Stimulated activated CD4-positive, alpha-beta T cell treated with anti-CD3 and anti-CD28 coated beads, TNF-alpha, amount 100 ng/mL, for 48 hours (primary cell): ENCODE data around the gene ANKRD31.
"Not testable (repeated sequence)": the region's sequence is repeated elsewhere in the genome, so short reads cannot be mapped to it uniquely, and the experiment has no call there.

Source experiments
- DNase-seq, 3 donors: peaks; one replicate each; pipeline ENCODE4 v3.0.0-alpha.2; 2020; ENCODE audit warnings: low read depth in 3 of 3

Gene ANKRD31

DNA sequence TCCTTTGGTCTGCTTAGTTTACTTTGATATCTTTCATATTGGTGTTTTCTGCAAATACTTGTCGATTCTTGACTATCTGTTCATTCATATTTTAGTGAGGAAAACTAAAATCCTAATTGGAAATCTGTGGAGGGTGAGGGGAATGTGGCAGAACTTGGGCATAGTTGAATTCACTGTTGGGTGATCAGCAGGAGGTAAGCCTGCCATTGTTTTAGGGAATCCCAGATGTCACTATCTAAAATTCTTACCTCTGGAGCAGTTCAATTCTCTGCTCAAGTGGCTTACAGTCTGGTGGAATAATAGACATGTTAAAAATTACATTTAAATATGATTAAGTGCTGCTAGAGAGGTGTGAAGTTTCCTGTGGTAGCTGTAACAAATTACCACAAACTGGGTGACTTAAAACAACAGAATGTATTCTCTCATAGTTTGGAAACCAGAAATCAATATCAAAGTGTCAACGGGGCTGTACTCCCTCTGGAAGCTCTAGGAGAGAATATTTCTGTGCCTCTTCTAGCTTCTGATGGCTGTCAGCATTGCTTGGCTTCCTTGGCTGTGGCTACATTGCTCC lies 94.0 kb downstream of the ANKRD31 start:
- DNase-seq = no peak

DNA sequence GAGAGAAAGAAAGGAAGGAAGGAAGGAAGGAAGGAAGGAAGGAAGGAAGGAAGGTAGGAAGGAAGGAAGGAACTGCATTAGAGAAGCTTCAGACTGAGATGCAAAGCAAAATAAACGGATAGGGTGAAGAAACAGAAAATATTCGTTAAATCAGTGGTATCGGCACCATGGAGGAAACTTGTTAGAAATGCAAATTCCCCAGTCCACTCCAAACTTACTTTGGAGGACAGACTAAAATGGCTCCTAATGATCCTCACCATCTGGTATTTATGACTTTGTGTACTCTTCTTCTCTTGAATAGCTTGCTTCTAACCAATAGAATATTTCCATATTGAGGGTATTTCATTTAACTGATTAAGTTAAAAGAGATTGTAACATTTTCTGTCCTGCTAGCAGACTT lies 96.4 kb downstream of the ANKRD31 start:
- no peak for DNase-seq

DNA sequence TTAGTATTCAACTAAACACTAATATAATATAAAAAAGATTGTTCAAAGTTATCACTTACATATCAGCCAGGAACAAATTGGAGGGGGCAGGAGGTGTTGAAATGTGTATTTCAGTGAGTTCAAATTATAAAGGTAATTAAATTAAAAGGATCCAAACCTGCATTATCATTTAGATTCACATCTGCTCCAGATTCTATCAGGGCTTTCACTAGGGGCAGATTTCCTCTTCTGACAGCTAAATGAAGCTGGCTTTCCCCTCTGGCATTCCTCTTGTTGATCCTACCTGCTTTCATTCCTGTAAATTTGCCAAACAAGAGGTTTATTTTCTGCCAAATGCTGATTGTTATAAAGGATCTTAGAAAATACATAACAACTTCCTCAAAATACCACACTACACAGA lies 98.0 kb downstream of the ANKRD31 start:
- no peak for DNase-seq

DNA sequence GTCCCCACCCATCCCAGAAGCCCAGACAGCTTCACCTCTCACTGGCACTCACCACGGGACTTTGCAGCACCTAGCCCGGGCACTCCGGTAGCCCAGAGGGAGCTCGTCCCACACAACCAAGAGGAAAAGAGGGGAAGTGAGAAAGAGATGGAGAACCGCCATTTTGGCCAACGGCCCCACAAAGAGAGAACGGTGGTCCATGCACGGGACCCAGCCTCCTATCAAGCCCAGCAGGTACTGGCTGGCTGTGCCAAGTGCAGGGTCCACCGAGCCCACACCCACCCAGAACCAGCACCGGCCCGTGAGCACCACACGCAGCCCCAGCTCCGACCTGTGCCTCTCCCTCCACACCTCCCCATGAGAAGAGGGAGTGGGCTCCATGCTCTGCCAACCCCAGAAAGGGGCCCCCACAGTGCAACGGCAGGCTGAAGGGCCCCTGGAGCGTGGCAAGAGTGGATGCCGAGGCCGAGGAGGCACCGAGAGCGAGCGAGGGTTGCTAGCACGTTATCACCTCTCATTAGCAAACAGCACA lies 105.8 kb downstream of the ANKRD31 start:
- DNase-seq = no peak

DNA sequence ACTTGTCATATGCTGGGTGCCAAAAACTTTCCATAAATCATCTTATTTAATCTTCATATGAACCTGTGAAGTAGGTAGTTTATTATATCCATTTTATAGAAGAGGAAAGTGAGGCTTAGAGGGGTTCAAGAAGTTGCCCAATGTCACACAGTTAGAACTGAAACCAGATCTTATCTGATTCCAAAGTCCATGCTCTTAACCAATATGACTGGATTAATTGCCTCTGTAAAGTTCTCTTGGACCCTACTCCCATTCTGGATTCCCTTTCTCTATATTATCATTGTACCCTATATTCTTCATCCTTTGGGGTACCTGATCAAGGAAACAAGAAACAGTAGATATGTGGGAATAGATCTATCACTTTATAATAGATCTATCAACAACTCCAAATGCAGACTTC lies 119.8 kb downstream of the ANKRD31 start:
- DNase-seq = no peak

DNA sequence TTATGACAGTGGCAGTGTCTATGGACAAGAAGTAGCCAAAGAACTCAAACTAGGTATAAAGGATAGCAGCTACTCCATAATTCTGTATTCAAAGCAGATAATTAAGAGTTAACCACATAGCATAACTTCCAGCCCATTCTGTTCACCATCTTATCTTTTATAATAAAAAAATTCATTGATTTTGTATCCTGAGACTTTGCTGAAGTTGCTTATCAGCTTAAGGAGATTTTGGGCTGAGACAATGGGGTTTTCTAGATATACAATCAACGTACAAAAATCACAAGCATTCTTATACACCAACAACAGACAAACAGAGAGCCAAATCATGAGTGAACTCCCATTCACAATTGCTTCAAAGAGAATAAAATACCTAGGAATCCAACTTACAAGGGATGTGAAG lies 122.4 kb downstream of the ANKRD31 start:
- not testable (repeated sequence) for DNase-seq

DNA sequence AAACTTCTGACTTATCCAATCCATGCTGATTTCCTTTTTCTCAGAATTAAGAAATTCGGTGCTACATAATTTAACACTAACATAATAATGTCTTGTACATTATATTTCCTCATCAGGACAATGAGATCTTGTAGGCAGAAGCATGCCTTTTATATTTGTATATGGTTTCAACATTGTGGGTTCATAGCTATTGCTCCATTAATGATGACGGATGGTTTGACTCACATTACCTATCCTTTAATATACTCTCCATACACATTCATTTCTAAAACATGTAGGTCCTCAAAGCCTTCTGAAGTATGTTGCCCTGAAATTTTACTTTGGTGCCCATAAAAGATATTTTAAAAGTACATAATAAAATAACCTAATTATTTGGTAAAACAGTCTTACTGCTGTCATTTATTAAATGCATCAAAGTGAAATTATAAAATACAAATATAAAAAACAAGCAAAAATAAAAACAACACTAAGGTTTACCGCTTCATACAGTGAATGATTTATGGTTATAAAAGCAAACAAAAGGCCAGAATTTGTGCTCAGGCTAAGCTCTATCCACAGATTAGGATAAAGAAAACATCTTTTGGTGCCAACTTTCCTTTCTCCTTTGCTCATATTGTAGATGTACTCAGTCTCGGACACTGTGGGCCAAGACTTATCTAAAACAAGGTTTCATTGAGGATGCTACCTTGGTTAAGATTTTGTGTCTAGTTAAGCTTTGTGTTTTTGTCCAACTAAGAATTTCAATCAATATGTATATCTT lies 123.1 kb downstream of the ANKRD31 start:
- DNase-seq = no peak

DNA sequence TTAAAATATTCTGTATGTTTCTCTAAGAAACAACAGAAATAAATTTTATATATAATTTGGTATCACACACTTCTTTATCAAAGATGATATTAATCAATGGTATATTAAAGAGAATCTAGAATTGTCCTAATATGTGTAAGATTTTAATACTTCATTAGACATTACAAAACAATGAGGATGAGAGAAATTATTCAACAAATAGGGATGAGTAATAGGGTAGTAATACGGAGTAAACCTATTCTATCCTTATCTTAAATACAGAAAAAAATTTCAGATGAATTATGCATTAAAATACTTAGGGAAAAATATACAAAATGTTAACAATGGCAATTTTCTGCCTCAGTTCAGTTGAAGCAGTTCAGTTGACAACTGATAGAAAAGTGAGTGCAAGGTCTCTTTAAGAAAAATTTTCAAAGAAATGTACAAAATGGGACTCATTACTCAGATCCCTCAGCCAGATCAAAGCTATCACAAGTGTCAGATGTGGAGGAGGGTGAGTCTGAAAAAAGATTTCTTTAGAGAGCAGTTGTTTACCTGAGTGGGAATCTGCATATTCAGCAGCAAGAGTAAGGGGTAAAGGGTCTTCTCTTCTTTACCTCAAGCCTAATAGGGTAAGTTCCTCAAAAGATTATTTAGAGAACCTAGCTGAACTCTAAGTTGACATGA lies 127.6 kb downstream of the ANKRD31 start:
- no peak for DNase-seq

DNA sequence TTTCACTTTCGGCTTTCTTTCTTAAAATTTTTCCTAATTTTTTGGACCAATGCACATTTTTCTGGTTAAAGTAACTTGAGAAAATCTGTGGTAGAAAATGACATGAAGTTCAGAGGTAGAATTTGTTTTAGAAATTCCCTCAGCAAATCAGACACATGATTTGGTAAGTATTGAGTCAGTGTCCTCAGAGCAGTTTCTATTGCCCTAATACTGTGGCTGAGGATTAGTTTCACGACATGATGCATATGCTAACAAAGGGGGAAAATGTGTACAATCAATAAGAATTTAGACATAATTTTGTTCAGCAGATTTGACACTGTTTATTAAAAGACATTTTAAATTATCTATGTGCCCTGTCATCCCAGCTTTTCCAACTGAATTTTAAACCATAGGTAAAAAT lies 128.2 kb downstream of the ANKRD31 start:
- DNase-seq = no peak

DNA sequence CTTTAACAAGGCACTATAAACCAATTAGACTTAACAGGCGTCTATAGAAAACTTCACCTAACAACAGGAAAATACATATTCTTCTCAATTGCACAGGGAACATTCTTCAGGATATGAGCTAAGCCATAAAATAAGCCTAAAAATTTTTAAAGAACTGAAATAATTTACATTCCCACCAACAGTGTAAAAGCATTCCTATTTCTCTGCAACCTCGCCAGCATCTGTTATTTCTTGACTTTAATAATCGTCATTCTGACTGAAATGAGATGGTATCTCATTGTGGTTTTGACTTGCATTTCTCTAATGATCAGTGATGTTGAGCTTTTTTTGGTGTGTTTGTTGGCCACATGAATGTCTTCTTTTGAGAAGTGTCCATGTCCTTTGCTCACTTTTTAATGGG lies 140.7 kb downstream of the ANKRD31 start:
- DNase-seq = not testable (repeated sequence)

DNA sequence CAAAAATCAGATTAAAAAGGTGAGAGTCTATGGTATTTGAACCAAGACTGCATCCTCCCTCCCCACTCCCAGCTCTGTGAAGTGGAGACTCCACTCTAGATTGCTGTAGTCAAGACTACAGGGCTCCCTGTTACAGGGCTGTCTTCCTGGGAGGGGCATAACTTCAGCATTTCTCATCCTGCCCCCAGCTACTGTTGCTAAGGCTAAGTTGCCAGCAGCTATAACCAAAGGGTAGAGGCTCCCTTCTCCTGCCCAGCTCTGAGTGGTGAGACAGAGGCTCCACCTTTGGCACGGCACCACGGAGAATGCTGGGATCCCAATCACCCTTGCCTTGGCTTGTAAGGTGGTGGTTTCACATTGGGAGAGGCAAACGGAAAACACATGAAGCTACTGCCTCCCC lies 145.1 kb downstream of the ANKRD31 start:
- no peak for DNase-seq

DNA sequence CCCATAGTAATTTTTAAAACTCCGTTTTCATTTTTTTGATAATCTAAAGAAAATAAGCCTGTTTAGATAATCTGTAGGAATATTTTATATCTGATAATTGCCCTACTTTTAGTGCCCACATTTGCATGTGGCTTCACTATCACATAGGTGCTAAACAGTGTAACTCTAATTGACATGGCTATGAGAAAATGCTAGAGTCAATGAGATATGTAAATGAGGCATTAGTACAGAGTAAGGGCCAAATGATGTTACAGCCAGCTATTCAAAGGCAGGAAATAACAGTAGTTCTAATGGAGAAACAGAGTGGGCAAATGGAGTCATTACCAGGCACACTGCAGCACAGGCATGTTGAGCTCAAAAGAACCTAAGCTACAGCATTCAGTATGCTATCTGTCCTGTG lies 147.0 kb downstream of the ANKRD31 start:
- no peak for DNase-seq

DNA sequence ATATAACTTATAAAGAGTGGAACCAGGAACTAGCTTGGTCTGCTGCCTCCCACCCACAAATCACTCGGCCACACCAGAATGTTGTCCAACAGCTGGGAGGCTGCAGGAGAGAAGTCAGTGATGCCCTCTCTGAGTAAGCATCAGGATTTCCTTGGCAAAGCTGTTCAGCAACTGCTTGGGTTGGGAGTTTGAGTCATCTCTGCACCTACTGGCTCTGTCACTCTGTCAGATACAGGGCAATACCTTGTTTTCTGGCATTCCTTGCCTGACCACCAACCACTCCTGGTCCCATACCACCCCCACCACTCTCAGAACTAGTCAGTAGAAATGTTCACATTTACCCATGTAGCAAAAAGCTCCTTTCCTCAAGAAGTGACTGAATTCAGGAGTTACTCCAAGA lies 147.5 kb downstream of the ANKRD31 start:
- peak in 2 of 3 donors; percentile 10 to 45 for DNase-seq

DNA sequence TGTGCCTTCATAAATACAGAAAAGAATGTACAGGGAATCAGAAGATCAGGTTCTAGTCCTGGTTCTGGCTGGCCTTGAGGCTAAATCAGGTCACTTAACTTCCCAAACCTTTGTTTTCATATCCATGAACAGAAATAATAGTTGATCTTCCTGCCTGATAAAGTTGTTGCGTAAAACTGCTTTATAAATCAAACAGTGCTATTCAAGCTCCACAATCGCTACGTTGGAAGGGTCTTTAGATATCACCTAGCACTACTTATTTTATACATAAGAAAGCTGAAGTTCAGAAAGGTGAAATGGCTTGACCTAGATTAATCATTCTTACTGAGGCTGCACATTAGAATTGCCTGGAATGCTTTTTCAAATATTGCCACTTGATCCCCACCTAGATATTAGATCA lies 148.0 kb downstream of the ANKRD31 start:
- DNase-seq = no peak

DNA sequence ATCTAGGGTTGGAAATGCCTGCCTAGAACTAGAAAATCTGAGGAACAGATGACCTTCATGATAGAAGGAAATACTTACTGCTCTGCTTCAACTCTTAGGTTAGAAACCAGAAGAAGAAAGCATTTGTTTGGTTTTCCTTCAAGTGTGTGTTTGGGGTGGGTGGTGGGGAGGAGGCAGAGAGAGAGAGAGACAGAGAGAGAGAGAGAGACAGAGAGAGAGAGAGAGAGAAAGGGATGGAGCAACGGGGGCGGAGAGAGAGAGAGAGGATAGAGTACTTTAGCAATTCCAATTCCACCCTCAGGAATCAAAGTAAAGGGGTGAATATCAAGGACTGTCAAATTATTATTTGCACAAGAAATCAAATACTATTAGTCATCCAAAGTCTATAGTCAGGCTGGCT lies 155.2 kb downstream of the ANKRD31 start:
- DNase-seq = no peak

DNA sequence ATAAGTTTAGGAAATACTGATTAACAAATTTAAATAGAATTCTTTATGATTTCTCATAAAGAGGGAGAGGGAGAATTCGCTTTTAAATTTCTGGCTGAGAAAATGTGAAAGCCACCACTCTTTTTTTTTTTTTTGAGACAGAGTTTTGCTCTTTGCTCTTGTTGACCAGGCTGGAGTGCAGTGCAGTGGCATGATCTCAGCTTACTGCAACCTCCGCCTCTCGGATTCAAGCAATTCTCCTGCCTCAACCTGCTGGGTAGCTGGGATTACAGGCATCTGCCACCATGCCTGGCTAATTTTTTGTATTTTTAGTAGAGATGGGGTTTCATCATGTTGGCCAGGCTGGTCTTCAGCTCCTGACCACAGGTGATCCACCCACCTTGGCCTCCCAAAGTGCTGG lies 157.3 kb downstream of the ANKRD31 start:
- not testable (repeated sequence) for DNase-seq

DNA sequence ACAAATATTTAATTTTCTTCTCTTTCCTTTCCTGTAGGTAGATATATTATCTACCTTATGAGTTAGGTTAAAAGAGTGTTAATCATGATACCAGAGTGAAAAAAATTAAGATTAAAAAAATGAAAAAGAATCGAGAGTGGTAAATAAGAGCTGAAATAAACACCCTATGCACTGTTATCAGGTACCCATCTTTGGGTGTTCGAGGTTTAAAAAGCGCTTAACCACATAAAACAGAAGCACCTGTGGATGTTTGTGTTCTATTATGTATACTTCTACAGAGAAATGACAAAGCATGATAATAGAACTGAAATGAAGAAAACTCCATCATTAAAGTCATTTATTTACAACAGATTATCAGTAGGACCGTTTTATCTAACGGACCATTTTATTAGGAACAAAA lies 158.7 kb downstream of the ANKRD31 start:
- no peak for DNase-seq

DNA sequence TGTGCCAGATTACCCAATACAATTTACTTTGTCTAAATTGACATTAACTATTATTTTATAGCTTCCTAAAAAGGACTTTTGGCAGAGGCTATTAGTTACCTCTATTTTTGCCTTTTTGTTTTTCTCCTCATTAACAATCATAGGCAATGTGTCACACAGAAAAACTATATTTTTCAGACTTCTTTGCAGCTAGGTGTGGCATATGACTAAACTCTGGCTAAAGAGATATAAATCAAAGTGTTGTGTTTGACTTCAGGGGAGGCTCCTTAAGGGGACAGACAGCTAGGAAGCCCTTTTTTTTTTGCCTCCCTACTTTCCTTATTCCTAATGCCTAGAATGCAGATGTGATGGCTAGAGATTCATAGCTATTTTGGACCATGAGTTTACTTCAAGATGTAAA lies 164.6 kb downstream of the ANKRD31 start:
- DNase-seq = no peak

DNA sequence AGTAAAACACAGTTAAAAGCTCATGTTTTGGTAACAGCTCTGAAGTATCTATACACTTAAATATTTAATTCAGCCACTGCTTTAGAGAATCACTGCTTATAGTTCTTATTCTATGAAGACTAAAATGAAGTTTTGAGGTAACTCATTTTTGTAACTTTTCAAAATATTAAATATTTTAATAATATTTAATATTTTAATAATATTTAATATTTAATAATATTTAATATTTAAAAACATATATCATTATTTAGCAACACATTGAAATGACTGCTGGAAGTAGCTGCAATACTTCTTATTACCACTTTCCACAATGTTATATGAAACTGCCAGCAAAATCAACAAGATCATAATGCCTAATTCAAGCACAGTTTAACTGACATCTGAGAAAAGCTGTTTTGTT lies 165.6 kb downstream of the ANKRD31 start:
- DNase-seq = no peak

DNA sequence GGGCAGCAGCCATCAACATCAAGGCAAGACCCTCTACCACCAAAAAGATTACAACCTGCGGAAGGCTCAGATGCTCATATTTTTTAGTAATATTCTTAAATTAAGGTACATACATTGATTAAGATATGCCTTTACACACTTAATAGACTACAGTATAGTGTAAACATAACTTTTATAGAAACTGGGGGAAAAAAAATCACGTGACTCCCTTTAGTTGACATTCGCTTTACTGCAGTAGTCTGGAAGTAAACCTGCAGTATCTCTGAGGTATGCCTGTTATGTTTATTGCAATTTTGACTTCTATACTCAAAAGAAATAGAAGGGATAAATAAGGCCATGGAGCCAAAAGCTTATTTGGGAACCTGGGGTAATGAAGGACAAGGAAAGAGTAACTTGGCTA lies 169.2 kb downstream of the ANKRD31 start:
- DNase-seq = no peak

DNA sequence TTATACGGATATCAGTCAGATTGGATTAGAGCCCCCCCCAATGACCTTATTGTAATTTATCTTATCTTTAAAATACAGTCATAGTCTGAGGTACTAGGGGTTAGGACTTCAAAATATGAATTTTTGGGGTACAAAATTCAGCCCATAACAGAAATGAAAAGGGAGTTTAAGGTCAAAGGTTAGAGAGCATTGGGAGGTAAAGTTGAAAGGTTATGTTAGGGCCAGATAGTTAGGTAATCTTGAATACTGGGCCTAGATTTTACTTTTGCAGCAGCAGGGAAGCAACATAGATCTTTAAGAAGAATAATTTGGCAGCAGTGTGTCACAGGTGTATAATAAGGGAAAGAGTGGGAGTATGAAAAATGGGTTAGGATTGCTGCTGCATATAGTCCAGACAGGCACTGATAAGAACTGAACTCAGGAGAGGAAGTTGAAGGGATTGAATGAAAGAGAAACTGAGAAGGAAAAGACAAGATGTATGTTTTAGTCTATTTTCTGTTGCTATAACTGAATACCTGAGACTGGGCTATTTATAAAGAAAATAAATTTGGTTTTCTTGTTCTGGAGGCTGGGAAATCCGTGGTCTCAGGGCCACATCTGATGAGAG lies 173.7 kb downstream of the ANKRD31 start:
- no peak for DNase-seq

DNA sequence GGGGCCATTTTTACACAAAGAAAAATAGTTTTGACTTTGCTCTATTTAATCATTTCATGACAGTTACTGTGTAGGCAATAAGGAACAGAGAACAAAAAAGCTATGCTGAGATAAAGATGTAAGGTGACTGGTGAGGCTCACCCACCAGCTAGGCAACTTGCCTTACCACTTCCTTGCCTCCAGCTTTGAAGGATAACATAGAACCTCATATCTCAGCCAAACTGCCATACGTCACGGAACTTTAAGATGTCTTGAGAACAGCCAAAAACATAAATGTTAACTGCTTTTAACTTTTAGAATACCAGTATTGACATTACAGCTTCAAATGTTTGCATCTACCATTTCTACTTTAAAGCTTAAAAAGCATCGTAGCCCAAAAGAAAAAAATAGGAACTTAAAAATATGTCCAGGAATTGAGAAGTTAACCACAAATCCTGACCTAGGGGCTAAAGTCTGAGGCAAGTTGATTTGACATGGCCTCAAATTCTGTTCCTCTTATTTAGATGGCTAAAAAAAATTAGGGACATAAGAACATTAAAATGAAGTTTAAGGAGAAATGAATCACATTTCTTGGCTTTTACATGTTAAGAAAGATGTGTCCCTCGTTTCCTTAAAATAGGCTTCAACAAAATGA lies 176.6 kb downstream of the ANKRD31 start:
- no peak for DNase-seq
